K562 (cell line): ENCODE results near the gene ATP6V0E1. TPM values are rescaled to one million over a fixed set of nuclear protein-coding genes. Genes with fewer than 3 reads are reported as not detected.

Experiments
- CBFA2T3 ChIP-seq: fragments of 450-650 bp; IDR thresholded peaks from 2 replicates; pipeline ENCODE4 v1.6.1; 2017
- CTCF ChIP-seq, 3 experiments: IDR thresholded peaks in 2 of 3; conservative IDR thresholded peaks in 1 of 3; 2 replicates each; pipeline ENCODE4 v1.5.1; 2011 to 2012; ENCODE audit warnings: low read length in 3 of 3, mild to moderate bottlenecking in 3 of 3, control low read depth in 2 of 3, improper control_type of control experiment in 1 of 3, inconsistent platforms in 1 of 3, low read depth in 1 of 3, mixed read lengths in 1 of 3, moderate library complexity in 1 of 3; ENCODE audit not compliant: insufficient read depth in 2 of 3
- DLX4 ChIP-seq: fragments of 250-450 bp; sonication (Bioruptor Pico); IDR thresholded peaks from 2 replicates; pipeline ENCODE4 v1.6.1; 2021; ENCODE audit warnings: mild to moderate bottlenecking
- E2F8 ChIP-seq: fragments of 450-650 bp; IDR thresholded peaks from 2 replicates; pipeline ENCODE4 v1.7.1; 2018; ENCODE audit warnings: mild to moderate bottlenecking, low read depth; ENCODE audit not compliant: partially characterized antibody
- LARP7 ChIP-seq: fragments of 450-650 bp; IDR thresholded peaks from 2 replicates; pipeline ENCODE4 v1.6.1; 2016
- NCOA1 ChIP-seq: fragments of 450-650 bp; IDR thresholded peaks from 2 replicates; pipeline ENCODE4 v1.6.1; 2016; ENCODE audit warnings: low read depth
- NEUROD1 ChIP-seq: fragments of 150-350 bp; IDR thresholded peaks from 2 replicates; pipeline ENCODE4 v1.6.1; 2014; ENCODE audit warnings: borderline replicate concordance, low read length, low read depth; ENCODE audit not compliant: partially characterized antibody
- POLR3G ChIP-seq: IDR thresholded peaks from 2 replicates; pipeline ENCODE4 v1.6.1; 2011; ENCODE audit not compliant: insufficient read length, insufficient replicate concordance; ENCODE audit errors: extremely low read depth
- PREB ChIP-seq: sonication (generic); formaldehyde crosslinking; IDR thresholded peaks from 2 replicates; pipeline ENCODE4 v1.8.1; 2023; ENCODE audit warnings: mild to moderate bottlenecking, missing genetic modification reagents
- SAFB2 ChIP-seq: fragments of 200-400 bp; formaldehyde crosslinking; IDR thresholded peaks from 2 replicates; pipeline ENCODE4 v1.6.1; 2018; ENCODE audit warnings: borderline replicate concordance, low read length, low read depth, moderate library complexity; ENCODE audit not compliant: severe bottlenecking
- TAF1 ChIP-seq: IDR thresholded peaks from 2 replicates; pipeline ENCODE4 v1.6.1; 2011; ENCODE audit warnings: mild to moderate bottlenecking, low read length, moderate library complexity; ENCODE audit not compliant: insufficient read depth, control insufficient read depth, severe bottlenecking; ENCODE audit errors: extremely low read depth
- WHSC1 ChIP-seq: IDR thresholded peaks from one replicate; pipeline ENCODE4 v1.6.1; 2012; ENCODE audit warnings: low read length, control low read depth, inconsistent platforms
- ZBTB43 ChIP-seq: sonication (generic); formaldehyde crosslinking; IDR thresholded peaks from 2 replicates; pipeline ENCODE4 v1.8.0; 2023; ENCODE audit warnings: mild to moderate bottlenecking, missing genetic modification reagents
- ZNF431 ChIP-seq: sonication (generic); formaldehyde crosslinking; IDR thresholded peaks from 2 replicates; pipeline ENCODE4 v1.8.0; 2022; ENCODE audit warnings: mild to moderate bottlenecking, missing genetic modification reagents
- ZNF561 ChIP-seq: fragments of 450-650 bp; formaldehyde crosslinking; conservative IDR thresholded peaks from 2 replicates; pipeline ENCODE4 v1.4.0; 2020; ENCODE audit warnings: mild to moderate bottlenecking, moderate library complexity
- ZNF586 ChIP-seq: fragments of 450-650 bp; formaldehyde crosslinking; conservative IDR thresholded peaks from 2 replicates; pipeline ENCODE4 v1.4.0; 2020; ENCODE audit warnings: mild to moderate bottlenecking, moderate library complexity
- ZNF639 ChIP-seq, 2 experiments: fragments of 200-800 bp in 1 of 2; sonication (Bioruptor generic) in 1 of 2; sonication (generic) in 1 of 2; formaldehyde crosslinking in 1 of 2; IDR thresholded peaks in 1 of 2; conservative IDR thresholded peaks in 1 of 2; 2 replicates each; pipeline versions ENCODE4 v1.5.0 to v1.6.1; 2016 to 2020; ENCODE audit warnings: missing compliant biosample characterization in 1 of 2, missing genetic modification characterization in 1 of 2, missing genetic modification reagents in 1 of 2
- ZNF766 ChIP-seq: fragments of 200-800 bp; sonication (Bioruptor generic); conservative IDR thresholded peaks from 2 replicates; pipeline ENCODE4 v1.6.1; 2016; ENCODE audit warnings: missing genetic modification characterization, missing compliant biosample characterization
- polyA plus RNA-seq, 8 experiments: library from polyadenylated mRNA; depleted of rRNA in 4 of 8; stranded (reverse) in 5 of 8; unstranded in 3 of 8; fragments of >200 nt; fragmentation: Nextera tagmentation in 2 of 8; fragmentation: Illumina TruSeq in 1 of 8; extraction: Ambion mirVana in 2 of 8; extraction: Trizol in 1 of 8; gene quantifications; 2 replicates each; pipeline versions ENCODE4 v1.2.1 to v1.2.3, GENCODE V29; 2011 to 2014; ENCODE audit warnings: inconsistent platforms in 1 of 8, missing spikeins in 1 of 8
- total RNA-seq, 7 experiments: library from RNA; depleted of rRNA in 6 of 7; stranded (reverse); fragments of >200 nt in 6 of 7; fragmentation: Illumina TruSeq in 2 of 7; extraction: Trizol in 2 of 7; gene quantifications; 2 replicates each; pipeline versions ENCODE4 v1.2.1 to v1.2.3, GENCODE V29; 2011 to 2021; ENCODE audit warnings: low replicate concordance in 1 of 7

The ATP6V0E1 gene
- total and polyA plus RNA-seq, 9 of the 15 experiments (the other 6 are each of a cell fraction or from before 2014, with no cell fraction given), result 63.8 to 395 (median 112) TPM

- TF ChIP-seq PREB (CRISPR knock-in tag) (no peak), POLR3G (no peak), ZNF561 (CRISPR knock-in tag) (no peak), TAF1 (peak; percentile 82), CTCF (IDR thresholded peaks at IDR 0.05 in 2 of 3, conservative IDR thresholded peaks at IDR 0.05 in 1 of 3; ENCODE audit: insufficient read depth in 2 of 3, low read depth in 1 of 3, low read length in 3 of 3) (no peak), ZNF586 (CRISPR knock-in tag) (no peak), E2F8 (no peak), NEUROD1 (peak; percentile 27), LARP7 (no peak; the same call in 1 of the 2 replicates), CBFA2T3 (no peak), DLX4 (CRISPR knock-in tag) (no peak), ZNF431 (CRISPR knock-in tag) (no peak), ZNF639 (CRISPR knock-in tag; conservative IDR thresholded peaks at IDR 0.05 in 1 of 2, IDR thresholded peaks at IDR 0.05 in 1 of 2) (no peak), NCOA1 (no peak), SAFB2 (no peak), ZBTB43 (peak; percentile 92; the same call in 1 of the 2 replicates), WHSC1 (no peak), ZNF766 (CRISPR knock-in tag) (no peak; the same call in none of the 2 replicates)
These were observed at the start of gene ATP6V0E1 (continued) for GRCh38 chr5:172983542-172984243.
